HCT116 (cell line): ENCODE results near the gene CD163. TPM values are rescaled to one million over a fixed set of nuclear protein-coding genes. Genes with fewer than 3 reads are reported as not detected.

ENCODE experiments used
- ATAC-seq: fragments of 200-7000 bp; cut with Tn5 transposase; 2 replicates; pipeline ENCODE4 v1.9.1; 2020; ENCODE audit warnings: mild to moderate bottlenecking, moderate library complexity
- BruUV-seq: library from RNA; stranded (reverse); fragments of 400-500 nt; replicated peaks from 2 replicates; lab custom pipeline; 2021; lab: Mats Ljungman, UMichigan
- CTCF ChIA-PET: fragments of 300-600 bp; sonication (Branson Sonifier 250); formaldehyde crosslinking; loops from one replicate; lab custom pipeline; 2021; ENCODE audit warnings: antibody characterized with exemption; lab: Charles Lee
- POLR2A ChIA-PET: fragments of 300-600, 350-600 bp; sonication (Branson Sonifier 250); formaldehyde crosslinking; loops from one replicate; lab custom pipeline; 2021; ENCODE audit warnings: antibody characterized with exemption; lab: Charles Lee
- RAD21 ChIA-PET, 2 experiments: fragments of 300-600 bp; sonication (Branson Sonifier 250); formaldehyde crosslinking; loops; one replicate each; lab custom pipeline; 2023; ENCODE audit warnings: low total read pairs in 2 of 2; ENCODE audit not compliant: uncharacterized antibody in 2 of 2, unreplicated experiment in 2 of 2, low non-redundant PET in 1 of 2; lab: Charles Lee
- DNase-seq: peaks from one replicate; pipeline ENCODE4 v3.0.0-alpha.2; 2010; ENCODE audit warnings: low read depth, low spot score
- H2AFZ ChIP-seq: fragments of 200-600 bp; shearing (Covaris generic), sonication (generic); 2 replicates; pipeline ENCODE4 v1.6.1; 2017; ENCODE audit warnings: low read depth, mixed run types, mixed read lengths, antibody characterized with exemption, low read length; ENCODE audit not compliant: poor library complexity, severe bottlenecking
- H3K27ac ChIP-seq: 2 replicates; pipeline ENCODE4 v1.5.1; 2012; ENCODE audit warnings: low read depth, low read length
- H3K27me3 ChIP-seq: fragments of 200-600 bp; sonication (generic); 2 replicates; pipeline ENCODE4 v1.6.1; 2016; ENCODE audit warnings: mixed run types, low read length, mixed read lengths; ENCODE audit not compliant: insufficient read depth
- H3K36me3 ChIP-seq, 2 experiments: fragments of 200-500 bp in 1 of 2; fragments of 200-600 bp in 1 of 2; sonication (Bioruptor generic) in 1 of 2; sonication (generic) in 1 of 2; 2 replicates each; pipeline versions ENCODE4 v1.5.1 to v1.6.1; 2014 to 2016; ENCODE audit warnings: low read length in 2 of 2, inconsistent platforms in 1 of 2, mixed read lengths in 1 of 2, mixed run types in 1 of 2; ENCODE audit not compliant: insufficient read depth in 2 of 2, control insufficient read depth in 1 of 2
- H3K4me1 ChIP-seq, 2 experiments: fragments of 200-600 bp in 1 of 2; sonication (generic) in 1 of 2; 2 replicates each; pipeline versions ENCODE4 v1.5.1 to v1.6.1; 2012 to 2017; ENCODE audit warnings: low read length in 2 of 2, inconsistent platforms in 1 of 2, mild to moderate bottlenecking in 1 of 2, mixed read lengths in 1 of 2, mixed run types in 1 of 2, moderate library complexity in 1 of 2; ENCODE audit not compliant: insufficient read depth in 2 of 2, control insufficient read depth in 1 of 2
- H3K4me2 ChIP-seq: fragments of 200-600 bp; sonication (generic); 2 replicates; pipeline ENCODE4 v1.6.1; 2017; ENCODE audit warnings: mixed run types, low read length, mixed read lengths
- H3K4me3 ChIP-seq, 2 experiments: fragments of 200-600 bp in 1 of 2; sonication (generic) in 1 of 2; replicated peaks in 1 of 2; 2 replicates each; pipeline ENCODE4 v1.5.1; 2011 to 2016; ENCODE audit warnings: low read length in 2 of 2, control low read depth in 1 of 2, low read depth in 1 of 2, mild to moderate bottlenecking in 1 of 2, mixed read lengths in 1 of 2, mixed run types in 1 of 2
- H3K79me2 ChIP-seq: fragments of 200-600 bp; sonication (generic); 2 replicates; pipeline ENCODE4 v1.6.1; 2017; ENCODE audit warnings: mild to moderate bottlenecking, mixed run types, low read length, moderate library complexity, mixed read lengths; ENCODE audit not compliant: insufficient read depth
- H3K9ac ChIP-seq: fragments of 200-600 bp; sonication (generic); 2 replicates; pipeline ENCODE4 v1.6.1; 2016; ENCODE audit warnings: low read length, mixed read lengths
- H3K9me2 ChIP-seq: fragments of 200-600 bp; sonication (generic), shearing (Covaris generic); 2 replicates; pipeline ENCODE4 v1.6.1; 2017; ENCODE audit warnings: mixed run types, mild to moderate bottlenecking, moderate library complexity; ENCODE audit not compliant: insufficient read depth
- H3K9me3 ChIP-seq, 2 experiments: fragments of 200-500 bp in 1 of 2; fragments of 200-600 bp in 1 of 2; sonication (Bioruptor generic) in 1 of 2; sonication (generic) in 1 of 2; 2 replicates each; pipeline ENCODE4 v1.6.1; 2014 to 2017; ENCODE audit warnings: low read length in 2 of 2, mixed read lengths in 2 of 2, inconsistent platforms in 1 of 2, low read depth in 1 of 2, mild to moderate bottlenecking in 1 of 2, mixed run types in 1 of 2, moderate library complexity in 1 of 2; ENCODE audit not compliant: control insufficient read depth in 1 of 2, insufficient read depth in 1 of 2
- H4K20me1 ChIP-seq: fragments of 200-600 bp; sonication (generic), shearing (Covaris generic); 2 replicates; pipeline ENCODE4 v1.6.1; 2017; ENCODE audit warnings: mixed run types, mild to moderate bottlenecking, moderate library complexity; ENCODE audit not compliant: insufficient read depth
- CBX3 ChIP-seq: IDR thresholded peaks from 2 replicates; pipeline ENCODE4 v1.6.1; 2012; ENCODE audit warnings: low read depth
- CTCF ChIP-seq, 3 experiments: fragments of 200-600 bp in 1 of 3; sonication (generic) in 1 of 3; IDR thresholded peaks in 2 of 3; conservative IDR thresholded peaks in 1 of 3; 2 replicates each; pipeline ENCODE4 v1.5.1; 2012 to 2017; ENCODE audit warnings: low read depth in 2 of 3, low read length in 2 of 3, antibody characterized with exemption in 1 of 3, borderline replicate concordance in 1 of 3, control low read depth in 1 of 3, mild to moderate bottlenecking in 1 of 3, mixed read lengths in 1 of 3, mixed run types in 1 of 3, moderate library complexity in 1 of 3; ENCODE audit not compliant: insufficient read depth in 1 of 3
- EGR1 ChIP-seq: IDR thresholded peaks from 2 replicates; pipeline ENCODE4 v1.6.1; 2012; ENCODE audit warnings: low read depth
- ELF1 ChIP-seq: IDR thresholded peaks from 2 replicates; pipeline ENCODE4 v1.6.1; 2012; ENCODE audit warnings: low read depth, borderline replicate concordance
- EZH2phosphoT487 ChIP-seq: fragments of 200-600 bp; IDR thresholded peaks from 2 replicates; pipeline ENCODE4 v1.6.1; 2018; ENCODE audit warnings: antibody characterized with exemption, borderline replicate concordance
- FOSL1 ChIP-seq: IDR thresholded peaks from 2 replicates; pipeline ENCODE4 v1.6.1; 2012; ENCODE audit warnings: low read depth
- MAX ChIP-seq: IDR thresholded peaks from 2 replicates; pipeline ENCODE4 v1.6.1; 2012
- POLR2A ChIP-seq: IDR thresholded peaks from 2 replicates; pipeline ENCODE4 v1.7.0; 2011; ENCODE audit warnings: borderline replicate concordance; ENCODE audit not compliant: insufficient read depth, insufficient read length; ENCODE audit errors: extremely low read depth
- SRF ChIP-seq: IDR thresholded peaks from 2 replicates; pipeline ENCODE4 v1.6.1; 2012; ENCODE audit warnings: low read depth
- ZNF274 ChIP-seq: fragments of 200-500 bp; sonication (Bioruptor generic); IDR thresholded peaks from 2 replicates; pipeline ENCODE4 v1.6.1; 2014; ENCODE audit warnings: mild to moderate bottlenecking, low read depth, low read length, inconsistent platforms
- intact Hi-C: fragments of 100-400 bp; cut with micrococcal nuclease; formaldehyde crosslinking; loops from 2 replicates; pipeline ENCODE4 v1.10.0; 2022
- total RNA-seq: library from RNA; stranded (reverse); gene quantifications from one replicate; pipeline ENCODE4 v1.2.1, GENCODE V29; 2021; ENCODE audit not compliant: unreplicated experiment

CD163 gene
- total RNA-seq, 1 experiment from 2014 or later = 1.4 TPM

- TF ChIP-seq SRF (no peak), EZH2phosphoT487 (no peak), ELF1 (no peak), CBX3 (no peak), CTCF (IDR thresholded peaks at IDR 0.05 in 2 of 3, conservative IDR thresholded peaks at IDR 0.05 in 1 of 3; ENCODE audit: borderline replicate concordance in 1 of 3, insufficient read depth in 1 of 3, low read depth in 2 of 3, low read length in 2 of 3) (peak in 1 of 3 experiments; percentile 40; a peak in 2 of 6 replicates), FOSL1 (no peak)
Observed at GRCh38 chr12:7502612-7503011, 965 bp downstream of the CD163 start.

GRCh38 chr12:7501031-7501588 is 2.5 kb downstream of the CD163 start:
- H4K20me1 ChIP-seq = no peaks in the 10 kb centered on the region
- peak overlapping the region; percentile 34 for H3K4me2 ChIP-seq
- H2AFZ ChIP-seq = peak overlapping the region; percentile 8
- ChIA-PET RAD21 (no interaction called here), CTCF (interaction anchor here (0.8 kb wide), 1 partner anchor 137 kb away, joined by 3 read pairs; no protein-coding TSS in a partner anchor), POLR2A (no interaction called here)
- no peak overlapping the region for H3K27ac ChIP-seq
- H3K9me2 ChIP-seq = no peaks in the 10 kb centered on the region
- intact Hi-C loops = no loop called here
- H3K9ac ChIP-seq = no peak overlapping the region
- H3K4me3 ChIP-seq = no peak overlapping the region
- peaks cover 6 to 11% of the 10 kb centered on the region in 2 experiments; a peak in 3 of 4 replicates for H3K4me1 ChIP-seq
- H3K27me3 ChIP-seq = no peaks in the 10 kb centered on the region
- TF ChIP-seq POLR2A = no peak
- no peak for TF ChIP-seq SRF
- TF ChIP-seq MAX = no peak
- TF ChIP-seq ZNF274 = no peak
- TF ChIP-seq EGR1 = no peak
- TF ChIP-seq ELF1 = no peak
- H3K9me3 ChIP-seq = no peaks in the 10 kb centered on the region
- ATAC-seq (peak; percentile 36; the same call in 1 of the 2 replicates), DNase-seq (no peak)
- no TSS peak for BruUV-seq
- H3K36me3 ChIP-seq = no peaks in the 10 kb centered on the region
- H3K79me2 ChIP-seq = no peaks in the 10 kb centered on the region

More at GRCh38 chr12:7502612-7503011, 965 bp downstream of the CD163 start:
- no peak overlapping the region for H3K4me2 ChIP-seq
- POLR2A ChIA-PET = no interaction called here
- CTCF ChIA-PET = no interaction called here
- H2AFZ ChIP-seq = peak overlapping the region; percentile 36
- H3K4me3 ChIP-seq = no peak overlapping the region
- ATAC-seq (peak; percentile 55; the same call in 1 of the 2 replicates), DNase-seq (no peak)
- no peaks in the 10 kb centered on the region for H4K20me1 ChIP-seq
- H3K4me1 ChIP-seq = peaks cover 6 to 11% of the 10 kb centered on the region in 2 experiments; a peak in 3 of 4 replicates
- no peak overlapping the region for H3K9ac ChIP-seq
- no peaks in the 10 kb centered on the region for H3K9me3 ChIP-seq
- no peaks in the 10 kb centered on the region for H3K36me3 ChIP-seq
- no peaks in the 10 kb centered on the region for H3K9me2 ChIP-seq
- BruUV-seq = no TSS peak
- intact Hi-C loops = no loop called here
- no peaks in the 10 kb centered on the region for H3K79me2 ChIP-seq
- H3K27ac ChIP-seq = no peak overlapping the region
- H3K27me3 ChIP-seq = no peaks in the 10 kb centered on the region
- RAD21 ChIA-PET = no interaction called here
